ENCODE measurements around the gene MDK.
A peak's percentile ranks its signal among the peaks of the same experiment; 100 is the strongest.

MDK gene

DNA sequence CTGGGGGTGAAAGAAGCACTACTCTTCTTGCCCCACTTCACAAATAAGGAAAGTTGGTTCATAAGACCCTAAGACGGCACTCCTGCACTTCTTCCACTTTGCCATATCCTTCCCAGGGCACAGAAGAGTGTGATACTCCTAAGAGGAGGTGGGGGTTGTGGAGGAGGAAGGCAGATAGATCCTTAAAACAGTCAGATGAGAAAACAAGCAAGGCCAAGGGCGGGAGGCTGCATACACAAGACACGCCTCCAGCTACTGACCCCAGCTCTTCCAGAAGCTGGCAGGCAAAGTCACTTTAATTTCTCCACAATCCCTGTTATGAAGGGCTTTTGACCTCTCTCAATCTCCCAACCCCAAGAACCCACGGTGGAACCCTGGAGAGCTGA lies 11.8 kb downstream of the MDK start:
- peak overlapping the region; percentile 14 for H3K4me3 ChIP-seq (ENCODE audit: low read depth, low read length)

DNA sequence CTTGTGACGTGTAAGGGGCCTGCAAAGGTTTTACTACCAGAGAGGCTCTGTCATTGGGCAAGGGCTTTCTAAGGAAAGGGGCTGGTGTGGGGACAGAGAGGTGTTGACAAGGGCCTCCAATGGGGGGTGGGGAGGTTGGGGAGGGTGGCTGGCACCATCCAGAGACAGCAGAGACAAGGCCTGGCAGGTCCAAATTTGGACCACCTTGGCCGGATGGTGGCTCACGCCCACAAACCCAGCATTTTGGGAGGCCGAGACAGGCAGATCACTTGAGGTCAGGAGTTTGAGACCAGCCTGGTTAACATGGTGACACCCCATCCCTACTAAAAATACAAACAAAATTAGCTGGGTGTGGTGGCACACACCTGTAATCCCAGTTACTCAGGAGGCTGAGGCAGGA lies 12.3 kb downstream of the MDK start:
- H3K4me3 ChIP-seq (ENCODE audit: low read depth, low read length) = no peak overlapping the region

DNA sequence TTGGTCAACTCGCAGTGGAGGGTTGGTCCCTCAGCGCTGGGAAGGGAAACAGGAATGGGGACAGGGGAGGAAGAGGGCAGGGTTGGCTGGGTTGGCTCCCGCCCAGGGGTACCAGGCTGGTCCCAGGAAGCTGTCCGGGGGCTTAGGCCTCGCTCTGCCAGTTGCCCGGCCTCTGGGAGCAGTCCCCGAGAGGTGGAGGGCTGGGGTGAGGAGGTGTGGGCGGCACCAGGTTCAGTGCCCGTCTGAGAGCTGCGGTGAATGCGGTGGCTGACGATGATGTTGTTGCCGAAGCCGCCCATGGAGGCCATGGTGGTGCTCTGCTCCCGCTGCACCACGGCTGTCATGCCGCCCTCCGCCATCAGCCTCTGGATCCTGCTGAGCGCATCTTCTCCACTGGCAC lies 16.1 kb downstream of the MDK start:
- no peak overlapping the region for H3K4me3 ChIP-seq (ENCODE audit: low read depth, low read length)

DNA sequence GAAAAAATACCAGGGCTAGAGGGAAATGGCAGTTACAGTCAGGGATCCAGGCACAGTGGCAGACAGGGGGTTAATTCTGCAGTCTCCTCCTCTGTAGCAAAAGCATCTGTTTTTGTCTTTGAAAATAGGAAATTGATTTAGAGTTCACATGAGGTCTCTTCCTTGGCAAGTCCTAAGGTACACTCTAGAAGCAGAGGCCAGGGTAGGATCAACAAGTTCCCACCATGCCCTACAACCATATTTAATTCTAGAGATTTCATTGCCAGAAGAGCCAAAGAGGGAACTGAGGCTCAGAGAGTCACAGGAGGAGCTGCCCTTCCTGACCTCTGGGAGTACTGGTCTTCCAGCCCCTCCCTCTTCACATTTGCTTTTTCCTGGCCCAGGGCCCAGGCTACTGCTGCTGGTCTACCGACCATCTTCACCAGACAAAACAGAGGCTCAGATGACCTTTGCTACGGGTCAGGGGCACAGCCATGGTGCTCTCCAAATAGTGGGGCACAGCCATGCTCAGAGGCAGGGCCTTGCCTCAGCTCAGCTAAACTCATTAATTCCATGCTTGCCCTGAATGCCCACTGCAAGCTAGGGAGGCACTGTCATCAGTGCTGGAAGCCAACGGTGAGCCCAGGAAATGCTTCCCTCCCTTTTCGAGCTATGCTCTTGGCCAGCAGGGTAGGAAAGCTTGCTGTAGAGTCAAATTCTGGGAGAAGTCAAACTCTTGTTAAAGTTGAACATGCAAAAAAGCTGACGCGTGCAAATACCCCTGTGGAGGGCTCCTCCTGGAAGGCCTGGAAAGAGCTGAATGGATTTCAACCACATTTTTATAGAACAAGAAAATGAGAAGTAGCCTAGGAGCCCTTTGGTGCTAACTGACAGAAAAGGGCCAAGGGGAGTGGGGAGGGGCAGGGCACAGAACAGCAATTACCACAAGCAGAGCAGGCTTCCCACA lies 21.8 kb downstream of the MDK start:
- no peak overlapping the region for H3K4me3 ChIP-seq (ENCODE audit: low read depth, low read length)

DNA sequence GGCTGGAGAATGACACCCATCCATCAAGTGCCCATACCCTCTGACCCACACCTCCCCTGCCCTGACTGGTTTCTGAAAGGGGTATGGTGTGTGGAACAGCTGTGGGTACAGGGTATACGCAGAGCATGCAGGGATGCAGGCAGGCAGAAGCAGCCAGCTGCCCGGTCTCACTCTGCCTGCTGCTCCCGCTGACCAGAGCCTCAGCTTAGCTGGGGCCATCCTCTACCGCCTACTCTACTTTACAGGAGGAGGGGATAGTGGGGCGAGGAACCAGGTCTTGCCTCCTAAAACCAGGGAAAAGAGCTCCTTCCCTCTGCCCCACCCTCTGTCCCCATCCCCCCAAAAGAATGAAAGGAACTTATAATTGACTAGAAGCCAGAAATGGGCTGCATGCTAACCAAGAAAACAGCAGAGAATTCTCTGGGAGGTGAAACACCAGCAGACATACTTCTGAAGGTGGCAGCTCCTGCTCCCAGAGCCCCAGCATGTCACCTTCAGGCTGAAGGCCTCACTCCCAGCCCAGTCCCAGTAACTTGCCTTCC lies 23.1 kb downstream of the MDK start:
- H3K4me3 ChIP-seq (ENCODE audit: low read depth, low read length) = no peak overlapping the region

DNA sequence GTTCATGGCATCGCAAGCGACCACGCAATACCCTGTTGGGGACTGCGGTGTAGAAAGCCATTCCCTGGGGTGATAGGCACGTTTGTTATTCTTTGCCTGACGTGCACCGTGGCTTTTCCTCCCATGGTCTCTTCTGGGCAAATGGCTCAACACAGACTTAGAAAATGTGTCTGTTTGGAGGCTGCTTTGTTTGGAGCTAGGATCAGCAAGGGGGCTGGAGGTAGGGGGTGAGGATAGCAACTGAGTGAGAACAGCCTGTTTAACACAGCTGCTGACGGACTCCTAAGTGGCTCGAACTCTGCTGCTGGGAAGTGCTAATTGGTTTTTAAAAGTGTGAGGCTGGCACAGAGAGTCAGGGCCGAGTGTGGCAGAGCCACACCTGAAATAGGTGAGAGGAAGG lies 26.2 kb downstream of the MDK start:
- no peak overlapping the region for H3K4me3 ChIP-seq (ENCODE audit: low read depth, low read length)

DNA sequence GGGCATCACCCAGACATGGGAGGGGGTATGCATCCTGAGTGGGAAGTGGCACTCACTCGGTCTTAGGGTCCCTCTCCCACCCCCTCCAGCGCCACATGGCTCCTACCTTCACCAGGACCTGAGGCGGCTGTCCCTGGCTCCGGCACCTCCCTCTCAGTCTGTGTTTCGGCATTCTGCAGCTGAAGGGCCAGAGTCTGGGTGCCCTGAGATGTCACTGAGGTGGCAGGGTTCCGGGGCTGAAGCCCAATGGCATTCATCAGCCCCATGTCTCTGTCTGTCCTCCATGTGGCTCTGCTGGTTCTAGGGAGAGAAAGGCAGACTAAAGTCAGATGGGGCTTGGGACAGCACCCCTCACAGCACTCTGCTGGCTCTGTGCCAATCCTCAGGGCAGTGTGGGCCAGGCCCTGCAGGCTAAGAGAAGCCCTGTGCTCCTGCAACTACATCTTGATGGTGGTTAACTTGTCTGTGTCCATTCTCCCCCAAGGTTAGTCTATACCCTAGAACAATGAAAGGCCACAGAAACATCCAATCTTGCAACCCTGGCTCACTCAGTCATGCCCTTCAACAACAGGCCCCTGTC lies 27.0 kb downstream of the MDK start:
- no peak overlapping the region for H3K4me3 ChIP-seq (ENCODE audit: low read depth, low read length)

DNA sequence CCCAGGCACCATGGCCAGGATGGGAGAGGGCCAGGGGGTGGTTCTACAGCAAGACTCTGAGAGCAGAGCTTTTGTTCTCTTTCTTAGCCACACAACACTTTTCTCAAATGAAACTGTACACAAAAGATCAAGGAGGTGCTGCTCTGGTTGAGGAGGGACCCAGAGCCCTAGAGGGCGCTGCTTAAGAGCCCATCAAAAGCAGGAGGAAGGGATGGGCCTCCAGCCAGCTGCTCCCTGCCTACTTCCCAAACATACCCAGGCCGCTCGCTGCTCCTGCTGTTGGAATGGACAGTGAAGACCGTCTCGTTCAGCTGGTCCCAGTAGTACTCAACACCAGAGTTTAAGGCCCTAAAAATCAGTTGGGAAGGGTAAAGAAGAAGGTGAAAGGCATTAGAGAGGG lies 28.6 kb downstream of the MDK start:
- no peak overlapping the region for H3K4me3 ChIP-seq (ENCODE audit: low read depth, low read length)

DNA sequence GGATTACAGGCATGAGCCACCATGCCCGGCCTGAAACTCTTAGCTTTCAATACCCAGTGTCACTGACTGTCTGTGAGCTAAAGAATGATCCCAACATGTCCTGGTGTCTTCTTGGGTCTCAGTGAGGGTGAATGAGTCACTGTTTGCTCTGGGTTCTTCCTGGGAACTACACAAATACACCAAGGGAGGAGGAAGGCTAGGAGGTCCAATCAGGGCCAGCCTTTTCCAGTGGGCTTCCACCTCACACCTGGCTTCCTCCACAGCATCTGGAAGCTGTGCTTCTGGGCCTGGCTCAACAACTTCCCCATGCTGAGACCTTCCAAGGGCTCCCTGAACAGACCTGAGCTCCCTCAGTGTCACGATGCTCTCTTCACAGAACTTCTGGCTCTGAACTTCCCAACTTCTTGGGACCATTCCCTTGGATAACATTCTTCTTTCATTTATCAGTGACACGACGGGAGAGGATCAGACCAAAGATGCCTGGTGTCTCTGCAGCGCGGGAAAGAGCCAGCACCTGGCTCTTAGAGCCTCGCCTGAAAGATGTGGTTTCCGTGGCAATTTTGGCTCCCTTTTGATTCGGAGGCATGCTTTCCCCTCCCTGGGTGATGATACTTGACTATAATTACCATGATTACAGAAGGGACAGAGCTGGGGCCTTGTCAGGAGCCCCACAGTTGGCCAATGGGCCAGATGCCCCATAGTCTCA lies 32.4 kb downstream of the MDK start:
- H3K4me3 ChIP-seq (ENCODE audit: low read depth, low read length) = no peak overlapping the region

DNA sequence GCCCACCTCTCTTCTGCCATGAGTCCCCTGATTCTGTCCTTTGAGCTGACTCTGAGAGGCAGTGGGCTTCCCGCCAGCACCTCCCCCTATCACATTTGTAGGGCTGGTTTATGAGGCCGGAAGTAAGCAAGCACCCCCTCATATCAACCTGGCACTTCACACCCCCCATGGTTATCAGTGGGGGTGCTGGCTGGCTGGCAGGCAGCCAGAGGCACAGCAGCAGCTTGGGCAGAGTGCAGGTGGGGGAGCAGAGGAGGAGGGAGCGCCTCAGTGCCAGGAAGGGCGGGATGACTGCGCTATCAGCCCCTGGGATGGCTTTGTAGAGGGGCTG lies 33.0 kb downstream of the MDK start:
- H3K4me3 ChIP-seq (ENCODE audit: low read depth, low read length) = no peak overlapping the region

DNA sequence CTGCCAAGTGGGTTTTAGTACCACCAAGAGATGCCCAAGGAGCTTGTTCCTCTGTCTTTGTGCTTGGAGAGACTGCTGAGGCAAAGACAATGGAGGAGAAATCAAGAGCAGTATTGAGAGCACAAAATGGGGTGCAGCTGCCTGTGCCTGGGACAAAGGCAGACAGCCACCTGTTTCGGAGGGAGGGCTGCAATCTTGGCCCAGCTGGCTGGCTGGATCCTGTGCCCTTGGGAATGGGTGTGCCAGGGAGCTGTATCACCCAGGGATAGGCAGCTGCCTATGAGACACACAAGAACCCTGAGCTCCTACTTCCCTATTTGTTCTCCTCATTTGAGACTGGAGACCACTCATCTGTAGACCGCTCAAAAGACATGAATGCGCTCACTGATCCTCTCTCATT lies 33.4 kb downstream of the MDK start:
- H3K4me3 ChIP-seq (ENCODE audit: low read depth, low read length) = no peak overlapping the region

DNA sequence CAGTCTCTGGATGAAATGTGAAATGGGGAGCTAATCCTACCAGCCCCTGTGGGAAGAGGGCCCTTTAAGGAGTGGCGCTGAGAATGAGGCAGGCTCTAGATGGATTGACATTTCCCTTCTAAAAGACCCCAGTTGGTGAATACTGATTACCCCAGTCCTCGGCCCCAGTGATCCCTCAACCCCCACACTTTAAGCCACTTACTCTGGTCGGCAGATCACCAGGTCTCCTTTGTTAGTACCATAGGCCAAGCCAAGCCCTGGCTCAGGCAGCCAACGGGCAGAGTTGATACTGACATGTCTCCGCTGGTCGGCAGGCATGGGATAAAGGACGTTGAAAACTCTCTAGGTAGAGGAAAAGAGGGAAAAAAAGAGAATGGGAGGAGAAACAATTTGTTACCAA lies 36.2 kb downstream of the MDK start:
- H3K4me3 ChIP-seq (ENCODE audit: low read depth, low read length) = no peak overlapping the region

DNA sequence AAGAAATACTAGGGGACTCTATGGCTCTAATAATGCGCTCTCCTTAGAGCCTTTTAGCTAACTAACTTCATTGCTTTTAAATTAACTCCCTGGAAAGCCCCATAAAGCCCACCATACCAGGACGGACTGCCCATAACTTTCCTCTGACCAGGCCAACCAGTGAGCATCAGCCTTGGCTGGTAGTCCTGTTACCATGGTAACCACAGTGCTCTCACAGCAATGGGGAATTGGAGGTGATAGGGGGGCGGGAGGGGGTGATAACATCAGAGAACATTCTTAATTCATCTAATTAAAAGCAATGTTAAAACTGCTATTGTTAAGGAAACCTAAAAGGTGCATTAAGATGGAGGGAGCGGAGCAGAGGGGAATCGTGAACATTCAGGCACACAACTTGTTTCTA lies 37.3 kb downstream of the MDK start:
- H3K4me3 ChIP-seq (ENCODE audit: low read depth, low read length) = no peak overlapping the region

DNA sequence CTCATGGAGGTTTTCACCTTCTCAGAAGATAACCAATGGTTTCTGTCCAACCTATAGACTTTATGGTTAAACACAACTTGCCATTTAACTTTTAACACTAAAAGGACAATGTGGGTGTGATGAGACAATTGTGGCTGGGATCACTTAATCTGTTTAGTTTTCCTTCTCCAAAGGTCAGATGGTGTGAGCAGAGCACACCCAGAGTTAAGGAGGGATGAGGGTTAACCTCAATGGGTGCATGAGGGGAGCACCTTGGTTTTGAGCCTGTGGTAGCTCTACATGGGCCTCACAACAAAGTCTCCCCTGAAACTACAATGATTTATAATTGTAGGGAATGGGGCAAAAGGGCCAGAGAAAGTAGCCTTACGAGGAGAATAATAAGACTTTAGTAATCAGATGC lies 39.0 kb downstream of the MDK start:
- H3K4me3 ChIP-seq (ENCODE audit: low read depth, low read length) = no peak overlapping the region

DNA sequence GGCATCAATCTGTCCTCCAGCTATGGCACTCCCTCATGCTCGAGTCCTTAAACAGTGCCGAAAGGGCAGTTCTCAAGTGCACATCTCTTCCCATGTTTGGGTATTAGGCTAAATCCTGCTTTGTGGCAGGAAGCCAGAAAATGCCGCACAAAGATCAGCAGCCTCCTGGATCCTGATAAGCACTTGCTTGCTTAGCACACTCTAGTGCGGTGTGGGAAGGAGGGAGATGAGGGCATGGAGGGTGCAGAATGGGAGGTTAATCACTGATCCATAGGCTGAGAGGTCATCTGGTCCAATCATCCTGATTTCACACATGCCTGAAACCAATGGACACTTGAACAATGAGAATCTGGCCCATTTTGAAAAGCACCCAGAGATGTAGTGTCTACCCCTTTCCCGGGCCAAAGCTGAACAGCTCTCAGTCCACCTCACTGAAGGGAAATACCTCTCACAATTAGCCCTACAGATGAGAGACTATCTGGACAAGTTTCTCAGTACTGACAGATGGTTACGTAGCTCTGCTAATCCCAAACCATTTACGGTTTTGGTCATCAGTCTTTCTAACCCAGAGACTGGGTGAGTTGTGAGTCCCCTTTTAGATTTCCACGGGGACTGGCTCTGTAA lies 39.9 kb downstream of the MDK start:
- no peak overlapping the region for H3K4me3 ChIP-seq (ENCODE audit: low read depth, low read length)

DNA sequence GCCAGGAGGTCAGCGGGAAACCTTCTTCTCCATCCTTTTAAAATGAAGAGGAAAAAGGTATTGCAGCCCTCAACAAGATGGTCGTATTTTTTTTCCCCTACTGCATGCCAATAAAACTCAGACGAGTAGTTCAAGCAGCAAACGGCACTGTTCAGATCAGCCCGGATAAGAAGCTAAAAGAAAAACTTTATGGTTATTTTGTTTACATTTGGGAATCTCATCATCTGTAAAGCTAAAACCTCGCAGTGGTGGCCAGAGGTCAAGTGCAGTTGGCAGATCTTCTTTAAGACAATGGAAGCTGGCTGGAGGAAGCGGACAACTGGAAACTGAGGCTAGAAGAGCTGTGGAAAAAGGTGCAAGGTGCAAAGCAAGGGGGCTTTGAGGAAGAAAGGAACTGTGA lies 41.1 kb downstream of the MDK start:
- no peak overlapping the region for H3K4me3 ChIP-seq (ENCODE audit: low read depth, low read length)

DNA sequence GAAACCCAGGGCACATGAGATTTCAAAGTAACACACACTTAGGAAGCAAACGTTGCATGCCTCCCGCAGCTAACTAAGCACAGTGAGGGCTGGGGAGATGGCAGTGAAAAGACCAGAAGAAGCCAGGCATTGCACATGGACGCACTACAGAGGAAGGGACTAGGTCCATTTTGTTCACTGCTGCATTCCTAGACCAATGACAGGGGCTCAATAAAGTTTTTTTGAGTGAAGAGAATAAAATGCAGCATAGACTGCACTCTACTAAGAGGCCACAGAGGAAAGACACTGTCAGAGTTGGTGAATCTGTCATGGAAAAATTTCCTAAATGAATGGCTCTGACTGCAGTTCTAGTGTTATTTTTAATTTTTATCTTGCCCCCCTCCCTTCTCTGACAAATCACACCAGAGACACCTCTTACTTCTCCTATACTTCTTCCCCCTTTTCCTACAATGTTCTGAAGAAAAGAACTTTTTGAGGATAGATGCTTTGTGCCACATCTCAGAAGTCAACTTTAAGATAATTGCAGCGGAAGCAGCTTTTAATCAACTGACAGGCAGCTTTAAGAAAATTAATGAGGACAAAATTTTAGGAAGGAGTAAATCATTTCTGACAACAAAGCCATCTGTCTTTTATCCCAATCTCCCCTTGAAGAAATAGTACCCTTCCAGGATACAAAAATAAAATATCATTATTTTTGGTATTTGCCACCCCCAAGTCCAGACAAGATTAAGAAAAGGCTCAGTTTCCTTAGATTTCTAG lies 44.9 kb downstream of the MDK start:
- H3K4me3 ChIP-seq (ENCODE audit: low read depth, low read length) = no peak overlapping the region

DNA sequence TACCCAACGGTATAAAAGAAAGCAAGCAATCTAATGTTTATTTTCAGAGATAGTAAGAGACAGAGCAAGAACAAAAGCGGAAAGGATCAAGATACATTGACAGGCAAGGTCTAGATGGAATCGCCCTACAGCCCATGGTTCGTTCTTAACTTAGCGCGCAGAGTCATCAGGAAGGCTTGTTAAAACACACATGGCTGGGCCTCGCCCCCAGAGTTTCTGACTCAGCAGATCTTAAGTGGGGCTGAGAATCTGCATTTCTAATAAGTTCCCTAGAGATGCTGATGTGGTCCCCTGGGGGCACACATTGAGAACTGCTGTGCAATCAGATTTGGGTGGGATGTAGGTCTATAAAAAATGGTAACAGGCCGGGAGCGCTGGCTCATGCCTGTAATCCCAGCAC lies 45.9 kb downstream of the MDK start:
- H3K4me3 ChIP-seq (ENCODE audit: low read depth, low read length) = no peak overlapping the region

DNA sequence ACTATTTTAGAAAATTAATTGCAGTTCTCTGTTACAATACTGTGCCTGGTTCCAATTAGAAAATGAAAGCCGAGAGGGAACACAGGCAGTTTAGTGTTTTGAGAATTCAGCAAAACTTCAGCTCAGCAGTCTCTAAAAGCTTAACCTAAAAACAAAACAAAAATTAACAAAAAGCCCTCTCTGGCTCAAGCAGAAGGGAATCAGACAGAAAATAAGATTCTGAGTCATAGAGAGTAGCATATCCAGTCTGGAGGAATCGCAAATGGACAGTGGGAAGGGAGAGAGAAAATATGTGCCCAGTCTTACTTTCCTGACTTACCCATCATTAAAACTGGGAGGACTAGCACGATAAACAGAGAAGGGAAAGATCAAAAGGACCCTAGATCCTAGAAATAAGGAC lies 48.2 kb downstream of the MDK start:
- no peak overlapping the region for H3K4me3 ChIP-seq (ENCODE audit: low read depth, low read length)

DNA sequence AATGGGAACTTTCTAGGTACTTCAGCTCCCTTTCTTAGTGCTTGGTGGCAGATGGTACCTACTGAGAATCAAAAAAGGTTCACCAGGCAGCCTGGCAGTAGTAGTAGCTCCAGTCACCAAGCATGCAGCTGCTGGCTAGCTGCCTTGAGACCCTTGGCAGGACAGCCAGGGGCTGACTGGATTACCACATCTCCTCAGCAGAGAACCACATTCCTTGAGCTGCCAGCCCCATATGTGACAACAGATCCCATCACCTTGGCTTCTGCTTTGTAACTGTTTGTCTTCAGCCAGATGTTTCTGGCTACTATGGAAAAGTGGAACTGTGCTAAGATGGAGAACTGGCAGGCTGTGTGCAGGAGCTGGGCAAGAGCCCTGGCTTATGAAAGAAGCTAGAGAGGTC lies 49.7 kb downstream of the MDK start:
- no peak overlapping the region for H3K4me3 ChIP-seq (ENCODE audit: low read depth, low read length)

All from iPS-11a (cell line).